Measurements from ENCODE around the gene EYA3. TPM values are rescaled to one million over a fixed set of nuclear protein-coding genes. Genes with fewer than 3 reads are reported as not detected.

The EYA3 gene
- total RNA-seq, 1 donor from 2014 or later, result 16.9 TPM

GRCh38 chr1:28067523-28068090 is 20.8 kb downstream of the EYA3 start:
- TF ChIP-seq CTCF (IDR thresholded peaks at IDR 0.05; ENCODE audit: borderline replicate concordance), result no peak
- Histone ChIP-seq H3K36me3 (peaks cover 9% of the 10 kb centered on the region), H3K27ac (replicated peaks) (no peak overlapping the region), H3K4me3 (no peak overlapping the region), H3K4me1 (peaks cover 39% of the 10 kb centered on the region), H3K9me3 (replicated peaks) (no peaks in the 10 kb centered on the region), H3K27me3 (ENCODE audit: low read depth) (no peaks in the 10 kb centered on the region)
- no peak for DNase-seq
- intact Hi-C loops (cut with micrococcal nuclease), result no loop called here

- Histone ChIP-seq H3K4me1 (peaks cover 30% of the 10 kb centered on the region), H3K4me3 (no peak overlapping the region), H3K9me3 (replicated peaks) (no peaks in the 10 kb centered on the region), H3K27ac (replicated peaks) (no peak overlapping the region), H3K27me3 (ENCODE audit: low read depth) (no peaks in the 10 kb centered on the region), H3K36me3 (peaks cover 9% of the 10 kb centered on the region)
- DNase-seq, result no peak
- no peak for TF ChIP-seq CTCF (IDR thresholded peaks at IDR 0.05; ENCODE audit: borderline replicate concordance)
- intact Hi-C loops (cut with micrococcal nuclease), result no loop called here
Observed at GRCh38 chr1:28066393-28067154, 21.8 kb downstream of the EYA3 start.

DNA sequence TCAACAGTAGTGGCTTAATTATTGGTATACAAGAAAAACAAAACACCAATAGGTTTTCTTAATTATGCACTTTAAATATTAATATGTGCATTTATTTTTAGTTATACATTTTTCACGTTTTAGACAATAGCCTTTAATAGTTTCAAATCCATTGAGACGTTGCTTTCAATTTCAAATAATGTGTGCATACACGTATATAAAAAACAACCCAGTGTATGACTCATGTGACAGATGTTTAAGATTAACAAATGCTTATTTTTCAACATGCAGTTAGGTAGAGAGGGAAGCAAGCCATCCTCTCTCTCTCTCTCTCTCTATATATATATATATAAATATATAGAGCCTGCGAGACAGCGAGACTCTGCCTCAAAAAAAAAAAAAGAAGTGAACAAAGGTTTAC is 24.3 kb downstream of the EYA3 start:
- Histone ChIP-seq H3K27me3 (ENCODE audit: low read depth) (no peaks in the 10 kb centered on the region), H3K27ac (replicated peaks) (no peak overlapping the region), H3K4me3 (no peak overlapping the region), H3K4me1 (peaks cover 37% of the 10 kb centered on the region), H3K36me3 (peaks cover 7% of the 10 kb centered on the region), H3K9me3 (replicated peaks) (no peaks in the 10 kb centered on the region)
- no peak for TF ChIP-seq CTCF (IDR thresholded peaks at IDR 0.05; ENCODE audit: borderline replicate concordance)
- intact Hi-C loops (cut with micrococcal nuclease), result no loop called here
- no peak for DNase-seq

DNA sequence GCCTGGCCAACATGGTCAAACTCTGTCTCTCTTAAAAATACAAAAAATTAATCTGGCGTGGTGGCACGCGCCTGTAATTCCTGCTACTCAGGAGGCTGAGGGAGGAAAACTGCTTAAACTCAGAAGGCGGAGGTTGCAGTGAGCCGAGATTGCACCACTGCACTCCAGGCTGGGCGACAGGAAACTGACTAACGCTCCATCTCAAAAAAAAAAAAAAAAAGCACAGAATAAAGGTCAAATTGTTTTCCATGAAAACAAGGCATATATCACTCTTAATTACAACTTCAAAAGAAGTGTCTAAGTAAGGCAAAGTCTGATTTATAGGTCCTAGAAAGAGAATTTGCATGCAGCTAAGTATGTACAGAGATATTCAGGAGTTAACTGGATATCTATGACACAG is 25.6 kb downstream of the EYA3 start:
- DNase-seq, result no peak
- Histone ChIP-seq H3K9me3 (replicated peaks) (no peaks in the 10 kb centered on the region), H3K36me3 (peaks cover 7% of the 10 kb centered on the region), H3K27ac (replicated peaks) (no peak overlapping the region), H3K27me3 (ENCODE audit: low read depth) (no peaks in the 10 kb centered on the region), H3K4me3 (no peak overlapping the region), H3K4me1 (peaks cover 42% of the 10 kb centered on the region)
- intact Hi-C loops (cut with micrococcal nuclease), result no loop called here
- no peak for TF ChIP-seq CTCF (IDR thresholded peaks at IDR 0.05; ENCODE audit: borderline replicate concordance)

DNA sequence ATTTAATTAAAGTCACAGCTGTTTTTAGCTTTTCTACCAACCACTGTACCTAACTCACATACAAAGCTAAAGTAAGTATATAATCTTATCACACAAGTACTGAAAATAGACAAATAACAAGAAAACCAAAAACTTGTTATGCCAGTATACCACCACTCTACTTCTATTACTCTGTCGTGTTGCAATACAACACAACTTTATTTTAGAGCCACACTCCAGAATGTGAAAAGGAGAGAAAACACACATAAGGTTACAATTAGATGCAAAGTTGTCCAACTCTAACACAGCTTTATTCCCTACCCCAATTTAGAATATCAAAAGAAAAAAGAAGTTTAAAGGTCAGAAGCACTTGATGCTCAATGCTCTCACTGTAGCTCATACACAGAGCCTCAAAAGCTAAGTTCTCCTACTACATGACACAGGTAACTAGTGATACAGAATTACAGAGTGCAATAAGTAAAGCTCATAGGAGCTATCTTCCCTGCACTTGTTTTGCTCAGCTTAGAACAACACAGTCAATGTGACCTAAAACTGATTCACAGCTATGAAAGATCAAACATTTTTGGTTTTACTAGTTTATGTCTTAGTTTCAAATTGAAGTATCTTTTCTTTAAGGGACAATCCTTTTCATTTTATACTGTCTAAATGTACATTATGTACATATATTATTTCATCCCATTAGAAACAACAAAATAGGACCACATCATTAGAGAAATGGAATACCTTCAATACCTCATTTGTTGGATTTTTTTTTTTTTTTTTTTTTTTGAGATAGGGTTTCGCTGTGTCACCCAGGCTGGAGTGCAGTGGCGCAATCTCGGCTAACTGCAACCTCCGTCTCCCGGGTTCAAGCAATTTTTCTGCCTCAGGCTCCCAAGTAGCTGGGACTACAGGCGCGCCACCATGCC is 29.2 kb downstream of the EYA3 start:
- Histone ChIP-seq H3K27me3 (ENCODE audit: low read depth) (no peaks in the 10 kb centered on the region), H3K27ac (replicated peaks) (no peak overlapping the region), H3K9me3 (replicated peaks) (no peaks in the 10 kb centered on the region), H3K36me3 (peaks cover 8% of the 10 kb centered on the region), H3K4me1 (peaks cover 22% of the 10 kb centered on the region), H3K4me3 (no peak overlapping the region)
- TF ChIP-seq CTCF (IDR thresholded peaks at IDR 0.05; ENCODE audit: borderline replicate concordance), result no peak
- no peak for DNase-seq
- intact Hi-C loops (cut with micrococcal nuclease), result no loop called here

All from left ventricle myocardium inferior (tissue), 1 donor.